ENCODE data around the gene LDAH.
"Not testable (repeated sequence)": the region's sequence is repeated elsewhere in the genome, so short reads cannot be mapped to it uniquely, and the experiment has no call there.

LDAH gene

DNA sequence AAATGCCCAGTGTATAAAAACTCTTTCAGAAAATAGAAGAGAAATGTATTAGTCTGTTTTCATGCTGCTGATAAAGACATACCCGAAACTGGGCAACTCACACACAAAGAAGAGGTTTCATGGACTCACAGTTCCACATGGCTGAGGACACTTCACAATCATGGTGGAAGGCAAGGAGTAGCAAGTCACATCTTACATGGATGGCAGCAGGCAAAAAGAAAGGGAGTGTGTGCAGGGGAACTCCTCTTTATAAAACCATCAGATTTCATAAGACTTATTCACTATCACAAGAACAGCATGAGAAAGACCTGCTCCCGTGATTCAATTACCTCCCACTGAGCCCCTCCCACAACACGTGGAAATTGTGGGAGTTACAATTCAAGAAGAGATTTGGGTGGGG, 29.0 kb downstream of the LDAH start:
- DNase-seq (ENCODE audit: low read depth, low spot score); H3K27me3 ChIP-seq (ENCODE audit: control insufficient read depth, insufficient read depth, low read length); H3K4me1 ChIP-seq (ENCODE audit: control insufficient read depth, insufficient read depth, low read length); H3K36me3 ChIP-seq (ENCODE audit: control insufficient read depth, insufficient read depth, low read length); H3K4me3 ChIP-seq (ENCODE audit: low read length); H3K9me3 ChIP-seq (ENCODE audit: control insufficient read depth, insufficient read depth, low read length); H3K27ac ChIP-seq (ENCODE audit: low read length): not testable (repeated sequence)
- no CpG with 5 or more reads among the region's 3 CpGs for WGBS (ENCODE audit: insufficient coverage, insufficient read length)

DNA sequence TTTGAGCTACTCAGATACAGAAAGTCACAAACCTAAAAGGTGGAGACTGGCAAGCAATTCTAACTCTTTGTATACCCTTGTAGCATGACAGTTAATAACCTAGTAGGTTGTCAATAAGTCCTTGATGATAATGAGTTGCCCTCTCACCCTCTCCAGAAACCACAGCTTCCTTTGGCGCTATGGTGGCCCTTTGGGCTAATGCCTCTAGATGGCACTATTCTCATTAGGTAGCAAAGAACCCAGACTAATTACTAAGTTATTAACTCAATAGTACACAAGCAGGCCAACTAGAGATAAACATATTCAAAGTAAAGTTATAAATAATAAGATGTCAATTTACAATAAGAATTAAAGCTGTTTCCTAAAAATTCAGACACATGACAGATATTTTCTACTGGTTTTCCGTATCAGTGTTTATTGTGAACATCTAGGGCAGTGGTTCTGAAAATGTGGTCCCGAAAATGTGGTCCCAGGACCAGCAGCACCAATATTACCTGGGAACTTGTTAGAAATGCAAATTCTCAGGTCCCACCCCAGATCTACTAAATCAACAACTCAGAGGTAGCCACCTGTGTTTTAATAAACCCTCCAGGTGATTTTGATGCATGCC, 41.1 kb downstream of the LDAH start:
- Histone ChIP-seq H3K27me3 (ENCODE audit: control insufficient read depth, insufficient read depth, low read length) (no peaks in the 10 kb centered on the region), H3K27ac (ENCODE audit: low read length) (no peak overlapping the region), H3K4me3 (ENCODE audit: low read length) (no peak overlapping the region), H3K36me3 (ENCODE audit: control insufficient read depth, insufficient read depth, low read length) (no peaks in the 10 kb centered on the region), H3K9me3 (ENCODE audit: control insufficient read depth, insufficient read depth, low read length) (no peaks in the 10 kb centered on the region), H3K4me1 (ENCODE audit: control insufficient read depth, insufficient read depth, low read length) (no peaks in the 10 kb centered on the region; the same call in 1 of the 2 replicates)
- no CpG with 5 or more reads among the region's 3 CpGs for WGBS (ENCODE audit: insufficient coverage, insufficient read length)
- no peak for DNase-seq (ENCODE audit: low read depth, low spot score)

DNA sequence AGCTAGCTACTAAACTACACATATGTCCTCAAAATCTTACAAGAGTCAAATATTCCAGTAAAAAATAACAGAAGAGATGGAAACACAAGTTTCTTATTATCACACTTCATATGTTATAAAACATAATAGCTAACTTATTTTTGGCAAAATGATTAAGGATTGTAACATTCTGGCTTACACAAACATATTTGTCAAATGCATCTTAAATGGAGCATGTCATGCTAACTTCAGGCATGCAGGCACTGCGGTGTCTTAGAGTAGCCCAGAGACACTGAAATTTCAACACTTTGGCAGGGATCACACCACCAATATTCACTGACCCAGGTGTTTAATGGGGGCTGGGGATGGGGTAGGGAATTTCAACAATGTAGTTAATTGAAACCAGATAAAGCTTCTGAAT, 51.6 kb downstream of the LDAH start:
- no peak overlapping the region for H3K27ac ChIP-seq (ENCODE audit: low read length)
- no peaks in the 10 kb centered on the region for H3K36me3 ChIP-seq (ENCODE audit: control insufficient read depth, insufficient read depth, low read length)
- H3K9me3 ChIP-seq (ENCODE audit: control insufficient read depth, insufficient read depth, low read length) = no peaks in the 10 kb centered on the region
- DNase-seq (ENCODE audit: low read depth, low spot score) = no peak
- no CpG with 5 or more reads among the region's 1 CpG for WGBS (ENCODE audit: insufficient coverage, insufficient read length)
- H3K27me3 ChIP-seq (ENCODE audit: control insufficient read depth, insufficient read depth, low read length) = no peaks in the 10 kb centered on the region
- no peaks in the 10 kb centered on the region for H3K4me1 ChIP-seq (ENCODE audit: control insufficient read depth, insufficient read depth, low read length)
- H3K4me3 ChIP-seq (ENCODE audit: low read length) = no peak overlapping the region

DNA sequence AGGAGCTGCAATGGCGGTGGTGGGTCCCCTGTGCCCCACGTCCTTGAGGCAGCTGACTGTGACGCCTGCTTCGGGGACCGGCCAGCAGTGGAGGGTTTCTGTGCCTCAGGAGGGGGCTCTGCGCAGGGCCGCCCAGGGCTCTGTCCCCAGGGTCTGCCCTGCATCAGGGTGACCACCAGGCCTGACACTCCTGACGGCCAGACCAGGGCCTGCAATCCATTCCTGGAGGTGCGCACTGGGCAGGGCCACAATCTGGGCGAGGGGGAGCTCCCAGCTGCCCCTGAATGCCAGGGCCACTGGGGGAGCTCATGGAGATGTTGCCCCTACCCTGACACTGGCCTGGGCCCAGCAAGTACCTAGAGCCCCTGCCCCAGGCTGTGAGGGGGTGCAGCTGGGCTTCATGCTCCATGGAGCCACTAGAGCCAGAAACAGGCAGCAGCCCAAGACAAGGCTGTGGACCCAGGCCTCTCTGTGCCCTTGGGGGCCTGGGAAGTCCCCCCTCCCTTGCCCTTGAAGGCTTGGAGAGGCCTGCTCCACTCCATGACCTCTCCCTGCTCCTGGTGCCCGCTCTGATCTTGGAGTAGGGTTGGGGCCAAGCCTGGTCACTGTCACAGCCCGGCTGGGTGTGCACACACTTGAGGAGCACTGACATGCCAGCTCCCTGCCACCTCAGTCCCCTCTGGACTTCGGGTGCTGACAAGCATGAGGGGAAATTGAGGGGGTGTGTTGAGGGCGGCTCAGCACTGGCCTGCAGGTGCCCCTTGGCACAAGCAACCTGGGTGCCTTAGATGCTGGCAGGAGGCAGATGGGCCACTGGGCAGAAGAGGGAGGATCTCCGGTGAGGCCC, 55.9 kb downstream of the LDAH start:
- WGBS (ENCODE audit: insufficient coverage, insufficient read length) = no CpG with 5 or more reads among the region's 15 CpGs
- Histone ChIP-seq H3K9me3 (ENCODE audit: control insufficient read depth, insufficient read depth, low read length) (no peaks in the 10 kb centered on the region), H3K27ac (ENCODE audit: low read length) (no peak overlapping the region), H3K27me3 (ENCODE audit: control insufficient read depth, insufficient read depth, low read length) (no peaks in the 10 kb centered on the region), H3K4me1 (ENCODE audit: control insufficient read depth, insufficient read depth, low read length) (no peaks in the 10 kb centered on the region), H3K4me3 (ENCODE audit: low read length) (no peak overlapping the region), H3K36me3 (ENCODE audit: control insufficient read depth, insufficient read depth, low read length) (no peaks in the 10 kb centered on the region)
- no peak for DNase-seq (ENCODE audit: low read depth, low spot score)

DNA sequence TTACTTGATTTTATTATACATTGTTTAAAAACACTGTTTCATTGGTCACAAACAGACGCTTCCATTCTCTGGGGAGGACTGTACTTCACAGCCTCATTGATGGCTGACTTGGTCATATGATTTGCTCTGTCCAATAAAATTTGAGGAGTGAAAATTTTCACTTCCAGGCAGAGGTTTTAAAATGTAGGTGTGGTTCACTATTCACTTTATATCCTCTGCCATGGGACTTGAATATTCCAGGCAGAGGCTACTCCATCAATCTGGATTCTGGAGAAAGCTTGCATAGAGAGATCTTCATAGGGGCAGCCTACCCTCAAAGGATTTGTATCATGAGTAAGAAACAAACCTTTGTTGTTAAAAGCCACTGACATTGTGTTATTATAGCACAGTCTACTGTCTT, 56.7 kb downstream of the LDAH start:
- H3K9me3 ChIP-seq (ENCODE audit: control insufficient read depth, insufficient read depth, low read length) = no peaks in the 10 kb centered on the region
- H3K36me3 ChIP-seq (ENCODE audit: control insufficient read depth, insufficient read depth, low read length) = no peaks in the 10 kb centered on the region
- no peak overlapping the region for H3K4me3 ChIP-seq (ENCODE audit: low read length)
- no peak for DNase-seq (ENCODE audit: low read depth, low spot score)
- H3K27ac ChIP-seq (ENCODE audit: low read length) = no peak overlapping the region
- no peaks in the 10 kb centered on the region for H3K27me3 ChIP-seq (ENCODE audit: control insufficient read depth, insufficient read depth, low read length)
- WGBS (ENCODE audit: insufficient coverage, insufficient read length) = no CpG with 5 or more reads among the region's 1 CpG
- H3K4me1 ChIP-seq (ENCODE audit: control insufficient read depth, insufficient read depth, low read length) = no peaks in the 10 kb centered on the region

DNA sequence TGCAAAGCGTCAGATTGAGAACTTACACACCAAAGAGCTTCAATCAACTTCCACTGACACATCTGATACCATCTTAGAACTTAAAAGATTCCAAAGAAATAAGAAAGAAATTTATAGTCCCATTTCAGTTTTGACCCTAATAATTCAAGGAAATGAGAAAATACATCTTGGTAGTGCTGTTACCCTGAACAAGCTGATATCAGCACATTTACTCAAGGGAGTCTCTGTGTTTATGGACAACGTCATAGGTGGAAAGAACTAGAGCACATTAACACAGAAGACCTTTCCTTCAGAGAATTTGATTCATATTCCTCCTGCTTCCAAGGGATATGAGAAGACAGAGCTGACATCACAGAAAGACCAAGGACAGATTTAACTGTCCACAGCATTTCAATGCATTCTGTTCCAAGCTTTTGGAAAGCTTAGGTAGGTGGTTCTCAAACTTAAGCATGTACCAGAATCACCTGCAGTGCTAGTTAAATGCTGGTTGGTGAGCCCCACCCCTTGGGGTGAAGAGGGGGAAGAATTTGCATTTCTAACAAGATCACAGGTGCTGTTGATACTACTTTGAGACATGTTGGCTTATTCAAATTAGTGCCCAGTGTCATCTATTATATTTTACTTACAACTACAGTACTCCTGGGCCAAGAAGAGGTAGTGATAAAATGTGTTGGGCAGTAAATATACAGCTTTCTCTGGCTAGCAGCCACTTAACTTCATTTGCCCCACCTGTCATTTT, 59.8 kb downstream of the LDAH start:
- no CpG with 5 or more reads among the region's 2 CpGs for WGBS (ENCODE audit: insufficient coverage, insufficient read length)
- no peak overlapping the region for H3K4me3 ChIP-seq (ENCODE audit: low read length)
- no peaks in the 10 kb centered on the region for H3K36me3 ChIP-seq (ENCODE audit: control insufficient read depth, insufficient read depth, low read length)
- no peak overlapping the region for H3K27ac ChIP-seq (ENCODE audit: low read length)
- no peak for DNase-seq (ENCODE audit: low read depth, low spot score)
- no peaks in the 10 kb centered on the region for H3K9me3 ChIP-seq (ENCODE audit: control insufficient read depth, insufficient read depth, low read length)
- no peaks in the 10 kb centered on the region for H3K4me1 ChIP-seq (ENCODE audit: control insufficient read depth, insufficient read depth, low read length)
- H3K27me3 ChIP-seq (ENCODE audit: control insufficient read depth, insufficient read depth, low read length) = no peaks in the 10 kb centered on the region

DNA sequence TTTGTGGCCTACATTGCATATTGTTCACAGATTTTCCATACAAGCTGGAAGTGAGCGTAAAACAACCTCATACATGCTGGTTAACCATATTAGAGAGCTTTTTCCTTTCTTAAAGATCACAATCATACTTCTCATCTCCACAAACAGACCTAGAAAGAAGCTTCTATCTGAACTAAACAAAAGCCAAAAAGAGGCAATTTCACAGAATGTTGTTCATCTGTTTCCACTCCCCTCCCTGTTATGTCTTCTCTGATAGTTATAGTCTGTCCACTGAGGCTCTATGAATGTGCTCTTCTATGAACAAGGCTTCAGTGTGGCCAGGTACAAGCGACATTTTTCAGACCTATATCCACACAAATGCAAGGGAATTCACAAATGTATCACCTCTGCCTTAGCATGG, 63.4 kb downstream of the LDAH start:
- Histone ChIP-seq H3K27ac (ENCODE audit: low read length) (no peak overlapping the region), H3K4me3 (ENCODE audit: low read length) (no peak overlapping the region), H3K4me1 (ENCODE audit: control insufficient read depth, insufficient read depth, low read length) (no peaks in the 10 kb centered on the region), H3K27me3 (ENCODE audit: control insufficient read depth, insufficient read depth, low read length) (no peaks in the 10 kb centered on the region), H3K36me3 (ENCODE audit: control insufficient read depth, insufficient read depth, low read length) (no peaks in the 10 kb centered on the region), H3K9me3 (ENCODE audit: control insufficient read depth, insufficient read depth, low read length) (no peaks in the 10 kb centered on the region)
- no peak for DNase-seq (ENCODE audit: low read depth, low spot score)
- WGBS (ENCODE audit: insufficient coverage, insufficient read length) = no CpG with 5 or more reads among the region's 2 CpGs

DNA sequence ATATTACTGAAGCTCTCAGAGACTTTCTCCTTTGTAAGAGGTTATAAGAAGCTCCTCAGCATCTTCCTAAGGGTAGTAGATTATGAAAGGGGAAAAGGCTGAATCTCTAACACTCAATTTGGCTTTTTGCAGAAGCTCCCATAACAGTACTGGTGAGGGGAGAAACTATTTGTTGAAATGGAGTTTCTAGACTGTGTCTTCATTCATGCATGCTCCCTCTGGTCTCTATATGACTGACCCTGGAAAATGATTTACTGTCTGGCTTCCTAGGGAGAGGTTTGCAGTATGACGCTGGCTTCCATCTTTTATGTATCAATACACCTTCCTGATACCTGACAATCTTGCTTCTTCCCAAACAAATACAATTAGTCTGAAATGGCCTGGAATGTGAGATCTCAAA, 63.9 kb downstream of the LDAH start:
- H3K36me3 ChIP-seq (ENCODE audit: control insufficient read depth, insufficient read depth, low read length) = no peaks in the 10 kb centered on the region
- WGBS (ENCODE audit: insufficient coverage, insufficient read length) = no CpG with 5 or more reads among the region's 1 CpG
- DNase-seq (ENCODE audit: low read depth, low spot score) = no peak
- no peaks in the 10 kb centered on the region for H3K9me3 ChIP-seq (ENCODE audit: control insufficient read depth, insufficient read depth, low read length)
- no peak overlapping the region for H3K4me3 ChIP-seq (ENCODE audit: low read length)
- H3K27ac ChIP-seq (ENCODE audit: low read length) = no peak overlapping the region
- H3K27me3 ChIP-seq (ENCODE audit: control insufficient read depth, insufficient read depth, low read length) = no peaks in the 10 kb centered on the region
- H3K4me1 ChIP-seq (ENCODE audit: control insufficient read depth, insufficient read depth, low read length) = no peaks in the 10 kb centered on the region

DNA sequence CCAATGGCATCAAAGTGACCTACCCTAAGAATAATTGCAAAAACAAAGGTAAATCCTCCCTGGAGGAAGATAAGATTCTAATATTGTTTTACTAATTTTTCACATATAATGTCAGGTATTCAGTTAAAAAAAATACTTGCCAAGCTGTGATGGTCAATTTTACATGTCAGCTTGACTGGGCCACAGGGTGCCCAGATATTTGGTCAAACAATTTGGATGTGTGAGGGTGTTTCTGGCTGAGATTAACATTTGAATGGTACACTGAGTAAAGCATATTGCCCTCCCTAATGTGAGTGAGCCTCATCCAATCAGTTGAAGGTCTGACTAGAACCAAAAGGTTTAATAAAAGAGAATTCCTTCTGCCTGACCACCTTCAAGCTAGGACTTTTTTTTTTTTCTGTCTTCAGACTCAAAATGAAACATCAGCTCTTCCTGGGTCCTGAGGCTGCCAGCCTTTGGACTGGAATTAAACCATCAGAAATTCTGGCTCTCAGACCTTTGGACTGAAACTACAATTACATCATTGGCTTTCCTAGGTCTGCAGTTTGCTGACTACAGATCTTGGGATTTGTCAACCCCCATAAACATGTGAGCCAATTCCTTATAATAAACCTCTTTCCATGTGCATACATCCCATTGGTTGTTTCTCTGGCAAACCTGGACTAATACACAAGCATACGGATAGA, 65.4 kb downstream of the LDAH start:
- Histone ChIP-seq H3K27me3 (ENCODE audit: control insufficient read depth, insufficient read depth, low read length) (no peaks in the 10 kb centered on the region), H3K36me3 (ENCODE audit: control insufficient read depth, insufficient read depth, low read length) (no peaks in the 10 kb centered on the region), H3K9me3 (ENCODE audit: control insufficient read depth, insufficient read depth, low read length) (no peaks in the 10 kb centered on the region), H3K27ac (ENCODE audit: low read length) (no peak overlapping the region), H3K4me3 (ENCODE audit: low read length) (no peak overlapping the region), H3K4me1 (ENCODE audit: control insufficient read depth, insufficient read depth, low read length) (no peaks in the 10 kb centered on the region)
- WGBS (ENCODE audit: insufficient coverage, insufficient read length) = no CpG with 5 or more reads among the region's 1 CpG
- no peak for DNase-seq (ENCODE audit: low read depth, low spot score)

DNA sequence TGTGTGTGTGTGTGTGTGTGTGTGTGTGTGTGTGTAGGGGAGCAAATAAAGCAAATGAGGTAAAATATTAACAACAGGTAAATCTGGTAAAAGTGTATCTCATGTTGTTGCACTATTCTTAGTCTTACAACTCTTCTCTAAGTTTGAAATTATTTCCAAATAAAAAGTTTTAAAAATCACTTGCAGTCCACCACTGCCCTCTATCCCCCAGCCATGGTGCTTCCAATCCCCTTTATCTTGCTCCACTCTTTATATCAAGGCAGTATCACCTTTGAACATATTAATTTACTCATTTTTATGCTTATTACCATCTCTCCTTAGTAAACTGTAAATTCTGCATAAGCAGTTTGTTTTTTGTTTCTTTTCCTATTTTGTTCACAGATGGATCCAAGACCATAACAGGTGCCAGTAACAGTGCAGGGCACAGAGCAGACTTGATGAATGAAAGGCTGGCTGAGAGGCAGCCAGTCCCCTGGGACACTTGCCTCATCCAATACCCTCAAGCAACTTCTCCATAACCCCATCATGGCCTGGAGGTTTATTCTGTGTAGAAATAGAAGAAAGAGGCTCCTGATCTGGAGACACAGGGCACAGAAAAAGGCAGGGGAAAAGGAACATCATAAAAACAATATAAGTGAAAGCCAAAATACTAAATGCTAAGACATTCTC, 67.6 kb downstream of the LDAH start:
- H3K27ac ChIP-seq (ENCODE audit: low read length) = no peak overlapping the region
- H3K4me3 ChIP-seq (ENCODE audit: low read length) = no peak overlapping the region
- no peaks in the 10 kb centered on the region for H3K9me3 ChIP-seq (ENCODE audit: control insufficient read depth, insufficient read depth, low read length)
- H3K27me3 ChIP-seq (ENCODE audit: control insufficient read depth, insufficient read depth, low read length) = no peaks in the 10 kb centered on the region
- H3K4me1 ChIP-seq (ENCODE audit: control insufficient read depth, insufficient read depth, low read length) = no peaks in the 10 kb centered on the region
- DNase-seq (ENCODE audit: low read depth, low spot score) = no peak
- no peaks in the 10 kb centered on the region for H3K36me3 ChIP-seq (ENCODE audit: control insufficient read depth, insufficient read depth, low read length)
